Superior temporal gyrus (tissue), 1 donor: ENCODE results near the gene PTK7.
A peak's percentile ranks its signal among the peaks of the same experiment; 100 is the strongest.
"Not testable (repeated sequence)": the region's sequence is repeated elsewhere in the genome, so short reads cannot be mapped to it uniquely, and the experiment has no call there.

ENCODE experiments used
- DNase-seq: peaks from one replicate; pipeline ENCODE4 v3.0.0-alpha.2; 2016; ENCODE audit errors: extremely low spot score

PTK7 gene

GRCh38 chr6:43075670-43076463, at the start of gene PTK7:
Gene PTK7, plus strand, starts transcription at chr6:43076314. Its CDS starts 175 bp downstream, at chr6:43076489.
- DNase-seq = no peak

- no peak for DNase-seq
Measured at GRCh38 chr6:43026365-43026764, 49.7 kb upstream of the PTK7 start.

- no peak for DNase-seq
Measured at GRCh38 chr6:43029120-43029519, 47.0 kb upstream of the PTK7 start.

- DNase-seq = no peak
Measured at GRCh38 chr6:43032326-43032725, 43.8 kb upstream of the PTK7 start.

GRCh38 chr6:43033496-43034189, 42.5 kb upstream of the PTK7 start:
- DNase-seq = no peak

GRCh38 chr6:43034190-43034525, 42.0 kb upstream of the PTK7 start:
- DNase-seq = no peak

GRCh38 chr6:43035495-43036194, 40.5 kb upstream of the PTK7 start:
- DNase-seq = no peak

GRCh38 chr6:43036712-43037111, 39.4 kb upstream of the PTK7 start:
- no peak for DNase-seq

- DNase-seq = no peak
Measured at GRCh38 chr6:43037197-43037596, 38.9 kb upstream of the PTK7 start.

- DNase-seq = no peak
Measured at GRCh38 chr6:43037706-43038105, 38.4 kb upstream of the PTK7 start.

- DNase-seq = no peak
Measured at GRCh38 chr6:43038727-43039126, 37.4 kb upstream of the PTK7 start.

- DNase-seq = no peak
Measured at GRCh38 chr6:43040542-43041257, 35.4 kb upstream of the PTK7 start.

GRCh38 chr6:43041475-43041874, 34.6 kb upstream of the PTK7 start:
- not testable (repeated sequence) for DNase-seq

- no peak for DNase-seq
Measured at GRCh38 chr6:43043310-43043709, 32.8 kb upstream of the PTK7 start.

- DNase-seq = no peak
Measured at GRCh38 chr6:43045371-43045930, 30.7 kb upstream of the PTK7 start.

- DNase-seq = no peak
Measured at GRCh38 chr6:43047998-43048397, 28.1 kb upstream of the PTK7 start.

GRCh38 chr6:43050981-43051380, 25.1 kb upstream of the PTK7 start:
- no peak for DNase-seq

- DNase-seq = no peak
Measured at GRCh38 chr6:43052225-43052841, 23.8 kb upstream of the PTK7 start.

- no peak for DNase-seq
Measured at GRCh38 chr6:43052842-43053544, 23.1 kb upstream of the PTK7 start.

- peak; percentile 78 for DNase-seq
Measured at GRCh38 chr6:43053545-43054205, 22.4 kb upstream of the PTK7 start, which contains the start of gene CUL7. Gene CUL7, minus strand, starts transcription at chr6:43053851. Its CDS starts 1,063 bp downstream, at chr6:43052788.
